Germinal center (tissue), 1 donor: ENCODE data around the gene KCNN1.

Experiments
- DNase-seq: peaks from one replicate; pipeline ENCODE4 v3.0.0; 2012; ENCODE audit warnings: mixed read lengths, low spot score

KCNN1 gene

DNA sequence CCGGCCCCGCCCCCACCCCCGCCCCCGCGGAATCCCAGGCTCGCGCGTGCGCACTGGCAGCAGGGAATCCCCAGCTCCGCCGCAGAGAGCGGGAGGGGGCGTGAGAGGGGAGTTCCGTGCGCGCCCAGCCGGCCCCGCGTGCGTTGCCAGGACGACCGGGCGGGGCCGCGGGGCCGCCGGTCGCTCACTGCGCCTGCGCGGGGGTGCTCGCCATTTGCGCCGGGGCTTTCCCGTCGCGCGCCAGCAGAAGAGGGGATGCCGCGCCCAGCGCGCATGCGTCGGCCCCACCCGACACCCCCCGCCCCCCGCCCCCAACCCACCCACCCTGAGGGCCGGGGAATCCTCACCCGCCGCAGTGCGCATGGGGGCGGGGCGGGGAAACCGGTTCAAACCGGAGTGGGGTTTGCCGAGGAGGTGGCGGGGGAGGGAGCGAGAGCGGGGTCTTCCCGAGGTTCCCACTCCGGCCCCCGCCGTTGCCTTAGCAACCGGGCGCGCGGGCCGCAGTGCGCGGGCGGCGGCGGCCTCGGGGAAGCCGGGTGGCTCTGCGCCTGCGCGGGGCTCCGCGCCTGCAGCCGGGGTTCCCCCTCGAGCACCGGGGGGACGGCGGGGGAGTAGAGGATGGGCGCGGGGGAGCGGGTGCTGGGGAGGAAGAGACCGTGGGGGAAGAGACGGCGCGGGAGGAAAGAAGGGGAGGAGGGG, 18.9 kb upstream of the KCNN1 start:
- DNase-seq: peak; percentile 99

DNA sequence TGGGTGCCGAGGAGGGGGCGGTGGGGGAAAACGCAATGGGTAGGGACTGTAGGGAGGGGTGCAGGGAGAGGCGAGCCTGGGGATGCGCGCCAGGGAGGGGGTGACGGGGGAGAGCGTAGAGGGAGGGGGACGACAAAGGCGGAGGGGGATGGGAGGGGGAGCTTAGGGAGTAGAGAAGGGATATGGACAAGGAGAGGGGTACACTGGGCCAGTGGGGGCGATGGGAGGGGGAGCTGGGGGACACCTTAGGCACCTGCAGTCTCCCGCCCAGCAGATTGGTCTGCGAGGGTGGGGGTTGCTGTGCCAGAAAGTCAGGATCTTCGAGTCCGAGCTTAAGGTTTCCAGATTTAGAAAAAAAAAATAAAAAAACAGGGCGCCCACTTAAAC, 18.4 kb upstream of the KCNN1 start:
- no peak for DNase-seq

DNA sequence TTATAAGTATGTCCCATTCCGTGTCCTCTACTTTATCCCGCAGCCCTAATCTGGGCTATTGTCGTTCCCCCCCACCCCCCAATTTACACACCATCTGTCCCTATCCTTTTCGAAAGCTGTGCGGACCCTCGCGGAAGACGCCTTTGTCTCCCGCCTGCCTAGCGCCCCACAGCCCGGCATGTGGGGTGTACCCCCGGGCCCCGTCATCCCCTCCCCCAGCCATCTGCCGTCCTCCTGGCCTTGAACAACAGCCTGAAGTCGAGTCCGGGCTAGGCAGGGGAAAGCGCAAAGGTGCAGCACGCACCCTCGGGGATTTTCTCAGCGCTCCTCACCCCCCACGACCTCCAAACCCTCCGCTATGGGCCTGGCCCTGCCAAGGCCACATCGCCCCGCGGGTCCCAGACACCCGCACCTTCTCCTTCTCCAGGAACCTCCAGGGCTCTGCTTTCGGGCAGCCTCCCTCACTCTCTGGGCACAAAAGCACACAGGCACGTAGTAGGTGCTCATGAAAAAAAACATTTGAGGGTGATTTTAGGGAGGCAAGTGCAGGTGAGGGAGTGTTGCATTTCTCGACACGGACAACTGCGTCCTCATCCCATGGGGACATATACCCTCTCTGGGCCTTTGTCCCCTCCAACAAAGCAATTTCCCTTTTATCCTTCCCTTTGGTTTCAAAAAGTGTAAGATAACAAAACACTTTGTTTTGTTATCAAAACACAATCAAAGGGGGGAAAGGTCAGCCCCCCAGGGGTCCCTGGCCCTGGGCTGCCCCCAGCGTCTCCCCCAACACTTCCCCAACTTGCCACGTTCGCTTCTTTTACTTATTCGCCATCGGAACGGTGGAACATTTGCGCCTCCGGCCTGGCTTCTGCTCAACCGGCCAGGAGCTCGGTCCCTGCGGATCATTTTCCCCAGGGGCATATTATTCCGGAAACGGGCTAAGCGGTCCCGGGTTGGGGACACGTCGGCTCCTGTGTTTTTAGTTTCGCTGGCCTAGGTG, 17.7 kb upstream of the KCNN1 start:
- no peak for DNase-seq

DNA sequence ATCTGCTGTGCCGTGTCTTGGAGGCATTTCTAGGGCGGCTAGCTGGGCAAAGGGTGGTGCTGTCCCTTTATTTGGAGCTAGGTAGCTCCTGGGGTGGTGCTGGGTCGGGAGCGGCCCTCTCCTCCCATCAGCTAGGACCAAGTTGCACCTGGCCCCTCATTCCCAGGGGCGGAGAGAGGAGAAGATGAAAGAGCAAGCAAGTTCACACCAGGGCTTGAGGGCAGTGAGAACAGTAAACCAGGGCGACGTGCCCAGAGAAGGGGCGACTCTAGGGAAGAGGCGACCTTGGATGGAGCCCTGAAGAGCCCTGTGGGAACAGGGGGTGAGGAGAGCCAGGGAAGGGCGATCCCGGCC, 17.0 kb upstream of the KCNN1 start:
- DNase-seq: no peak

DNA sequence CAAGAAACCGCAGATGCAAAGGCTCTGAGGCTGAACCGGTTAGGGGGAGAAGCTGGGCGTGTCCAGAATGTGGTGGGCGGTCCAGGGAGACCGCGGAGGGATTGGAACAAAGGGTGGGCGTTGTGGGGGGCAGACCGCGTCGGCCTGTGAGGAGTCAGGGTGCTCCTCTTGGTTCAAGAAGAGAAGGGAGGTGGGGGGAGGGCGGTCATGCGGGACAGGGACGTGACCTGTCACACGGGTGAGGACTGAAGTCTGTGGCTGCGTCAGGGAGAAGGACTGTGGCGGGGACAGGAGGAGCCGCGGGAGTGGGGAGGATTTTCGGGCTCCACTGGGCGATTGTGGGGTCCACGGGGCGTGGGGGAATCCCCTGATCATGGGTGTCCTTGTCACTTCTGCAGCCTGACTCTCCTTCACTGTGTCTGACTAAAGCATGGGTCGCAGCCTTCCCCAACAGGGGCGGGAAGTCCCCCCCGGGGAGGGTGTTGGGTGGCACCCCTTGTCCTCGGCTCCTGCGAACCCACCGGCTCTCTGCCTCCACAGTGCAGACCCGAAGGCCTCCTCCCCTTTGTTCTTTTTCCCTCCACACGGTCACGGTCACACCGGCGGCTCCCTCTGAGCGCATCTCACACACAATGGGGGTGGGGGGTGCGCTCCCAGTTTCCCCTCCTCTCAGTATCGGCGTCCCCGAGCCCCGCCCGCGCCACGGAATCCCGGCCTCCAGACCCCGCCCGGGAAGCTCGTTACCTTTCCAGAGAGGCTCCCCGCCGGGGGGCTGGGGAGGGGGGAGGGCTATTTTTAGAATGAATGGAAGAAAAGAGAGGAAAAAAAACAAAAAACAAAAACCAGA, 16.4 kb upstream of the KCNN1 start:
- DNase-seq: no peak

DNA sequence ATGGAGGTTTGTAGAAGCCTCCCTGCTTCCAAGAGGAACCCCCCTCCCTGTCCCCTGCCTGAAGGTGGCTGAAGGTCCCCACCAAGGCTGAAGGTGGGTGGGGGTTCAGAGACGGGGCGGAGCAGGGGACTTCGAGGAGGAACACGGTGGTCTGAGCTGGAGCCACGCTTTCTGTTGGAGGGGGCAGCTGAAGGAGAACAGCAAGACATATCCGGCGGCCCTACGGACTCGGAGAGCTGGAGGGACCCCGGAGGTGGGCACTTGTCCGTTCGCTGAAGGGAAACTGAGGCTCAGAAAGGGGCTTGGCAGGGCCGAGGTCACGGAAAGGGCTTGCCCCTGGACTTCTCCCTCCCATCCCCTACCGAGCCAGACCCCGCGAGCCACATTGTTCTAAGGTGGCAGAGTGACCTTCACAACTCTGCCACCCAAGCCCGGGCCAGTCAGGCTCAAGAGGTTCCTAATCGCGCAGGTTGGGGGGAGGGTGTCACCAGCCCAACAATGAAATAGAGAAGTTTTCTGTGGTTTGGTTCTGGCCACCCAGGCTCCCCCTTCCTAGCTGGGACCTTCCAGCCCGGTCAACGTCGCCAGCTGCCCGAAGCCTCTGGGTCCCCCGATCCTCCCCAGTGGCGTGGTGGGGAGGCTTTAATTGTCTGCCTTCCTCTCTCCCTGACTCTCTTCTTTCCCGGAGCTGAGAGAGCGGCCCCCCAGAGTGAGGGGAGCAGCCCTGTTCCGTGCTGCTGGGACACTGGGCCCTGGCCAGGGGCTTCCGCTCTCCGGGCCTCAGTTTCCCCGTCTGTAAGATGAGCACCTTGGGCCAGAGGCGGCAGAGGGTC, 15.5 kb upstream of the KCNN1 start:
- no peak for DNase-seq

DNA sequence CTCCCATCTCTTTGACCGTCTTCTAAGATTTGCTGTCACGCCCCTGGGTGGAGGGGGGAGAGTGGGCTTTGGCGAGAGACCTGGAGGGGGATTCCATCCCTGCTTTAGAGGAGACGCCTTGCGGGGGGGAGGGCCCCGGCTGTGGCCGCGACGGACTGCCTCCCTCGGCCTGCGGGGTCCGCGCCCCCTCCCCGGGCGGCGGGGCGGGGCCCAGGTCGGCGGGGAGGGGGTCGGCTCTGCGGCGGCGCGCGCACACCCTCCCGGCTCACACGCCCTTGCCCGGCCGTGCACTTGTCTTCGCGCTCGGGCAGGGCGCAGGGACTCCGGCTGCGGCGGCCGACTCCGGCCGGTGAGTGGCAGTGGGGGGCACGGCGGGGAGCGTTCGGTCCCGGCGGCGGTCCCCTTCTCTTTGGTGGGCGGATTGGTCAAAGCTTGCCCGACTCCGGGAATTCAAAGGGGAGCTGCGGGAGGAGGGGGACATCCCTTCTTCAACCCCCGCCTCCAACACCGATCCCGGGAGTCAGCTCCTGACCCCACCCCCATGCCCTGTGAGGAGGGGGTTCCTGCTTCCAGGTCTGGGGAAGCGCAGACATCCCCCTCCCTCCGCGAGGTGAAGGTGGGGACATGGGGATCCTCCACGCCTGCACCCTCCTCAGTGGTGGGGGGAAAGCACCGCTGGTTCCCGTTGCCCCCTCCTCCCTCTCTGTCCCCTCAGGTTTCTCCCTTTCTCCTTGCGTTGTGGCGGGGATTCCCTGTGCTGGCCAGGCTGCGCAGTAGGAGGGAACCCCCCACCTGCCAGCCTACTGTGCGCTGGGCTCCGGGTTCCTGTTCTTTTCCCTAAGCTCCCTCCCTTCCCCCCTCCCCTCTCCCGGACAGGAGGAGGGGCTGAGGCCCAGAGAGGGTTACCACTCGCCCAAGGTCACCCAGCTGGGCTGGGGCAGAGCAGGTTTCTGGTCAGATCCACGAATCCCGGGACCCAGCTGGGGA, 14.6 kb upstream of the KCNN1 start:
- no peak for DNase-seq

DNA sequence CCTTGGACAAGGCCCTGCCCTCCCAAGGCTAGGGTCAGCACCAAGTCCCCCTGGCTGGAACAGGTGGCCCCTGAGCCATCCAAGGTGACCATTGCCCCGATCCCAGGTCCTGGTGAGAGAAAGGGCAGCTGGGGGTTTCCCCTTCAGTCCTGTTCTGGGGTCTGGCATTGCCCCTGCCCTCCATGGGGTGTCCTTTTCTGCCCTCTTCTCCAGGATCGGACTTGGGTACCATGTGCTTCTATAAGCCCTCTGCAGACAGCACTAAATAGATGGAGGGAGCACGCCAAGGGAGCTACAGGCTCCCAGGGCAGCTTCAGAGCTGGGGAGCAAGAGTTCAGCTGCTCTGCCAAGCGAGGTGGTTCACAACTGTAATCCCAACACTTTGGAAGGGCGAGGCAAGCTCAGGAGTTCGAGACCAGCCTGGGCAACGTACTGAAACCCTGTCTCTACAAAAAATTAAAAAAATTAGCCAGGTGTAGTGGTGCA, 13.5 kb upstream of the KCNN1 start:
- DNase-seq: no peak

DNA sequence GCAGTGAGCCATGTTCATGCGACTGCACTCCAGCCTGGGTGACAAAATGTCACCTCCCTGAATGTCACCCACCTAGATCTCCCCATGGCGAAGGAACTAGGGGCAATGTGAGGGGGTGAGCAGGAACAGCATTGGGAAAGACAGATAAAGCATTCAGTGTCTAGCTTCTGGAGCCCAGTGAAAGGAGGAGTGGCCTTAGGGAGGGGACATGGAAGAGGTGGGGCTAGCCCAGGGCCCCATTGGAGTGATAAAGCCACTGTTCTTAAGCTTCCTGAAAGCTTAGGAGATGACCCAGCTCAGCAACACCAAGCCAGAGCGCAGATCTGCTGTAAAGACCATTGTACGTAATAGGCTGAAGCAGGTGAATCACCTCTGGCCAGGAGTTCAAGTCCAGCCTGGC, 13.0 kb upstream of the KCNN1 start:
- no peak for DNase-seq

DNA sequence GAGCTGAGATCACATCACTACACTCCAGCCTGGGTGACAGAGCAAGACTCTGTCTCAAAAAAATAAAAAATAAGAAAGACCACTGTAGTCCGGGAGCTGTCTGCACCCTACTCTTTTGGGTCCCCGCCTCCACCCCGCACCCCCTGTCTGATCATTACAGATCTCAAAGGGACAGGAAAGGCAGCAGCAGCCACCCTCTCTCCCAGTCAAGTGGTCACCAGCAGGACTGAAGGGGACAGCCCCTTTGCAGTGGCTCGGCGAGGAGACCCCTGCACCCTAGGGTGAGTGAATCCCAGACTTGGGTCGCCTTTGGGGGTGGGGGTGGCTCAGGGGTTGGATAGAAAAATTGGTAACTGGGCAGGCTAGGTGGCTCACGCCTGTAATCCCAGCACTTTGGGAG, 12.5 kb upstream of the KCNN1 start:
- DNase-seq: no peak

DNA sequence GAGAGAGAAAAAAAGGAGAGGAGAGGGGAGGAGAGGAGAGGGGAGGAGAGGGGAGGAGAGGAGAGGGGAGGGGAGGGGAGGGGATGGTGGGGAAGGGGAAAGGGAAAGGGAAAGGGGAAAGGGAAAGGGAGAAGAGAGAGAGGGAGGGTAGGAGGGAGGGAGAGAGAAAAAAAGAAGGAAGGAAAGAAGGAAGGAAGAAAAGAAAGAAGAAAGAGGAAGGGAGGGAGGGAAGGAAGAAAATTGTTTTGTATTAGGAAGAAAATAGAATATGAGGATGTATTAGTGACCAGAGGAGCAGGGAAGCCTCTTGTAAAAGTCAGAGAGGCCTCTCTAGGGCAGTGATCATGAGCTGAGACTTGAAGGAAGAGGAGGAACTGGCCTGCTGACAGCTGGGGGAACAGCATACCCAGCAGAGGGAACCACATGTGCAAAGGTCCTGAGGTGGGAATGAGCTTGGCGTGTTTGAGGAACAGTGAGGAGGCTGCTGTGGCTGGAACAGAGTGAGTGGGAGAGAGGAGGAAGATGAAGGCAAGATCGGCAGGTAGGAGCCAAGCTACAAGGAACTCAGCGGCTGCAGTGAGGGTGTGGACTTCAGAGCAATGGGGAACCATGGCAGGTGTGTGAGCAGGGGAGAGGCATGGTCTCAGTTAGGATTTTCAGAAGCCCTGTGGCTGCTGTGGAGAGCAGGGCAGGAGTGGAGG, 9.6 kb upstream of the KCNN1 start:
- DNase-seq: no peak

DNA sequence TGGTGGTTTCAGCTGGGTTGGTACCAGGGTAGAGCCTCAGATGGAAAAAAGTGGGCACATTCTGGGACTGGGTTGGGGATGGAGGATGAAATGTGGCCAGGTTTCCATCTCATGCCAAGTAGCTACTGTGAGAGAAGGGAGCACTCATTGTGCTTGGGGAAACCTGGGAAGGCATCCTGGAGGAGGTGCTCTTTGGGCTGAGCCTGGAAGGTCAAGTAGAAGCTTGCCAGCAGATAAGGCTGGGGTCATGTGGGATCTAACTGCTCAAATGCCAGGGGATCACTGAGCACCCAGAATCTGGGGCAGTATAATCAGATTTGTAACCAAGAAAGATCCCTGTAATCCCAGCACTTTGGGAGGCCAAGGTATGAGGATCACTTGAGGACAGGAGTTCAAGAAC, 9.0 kb upstream of the KCNN1 start:
- DNase-seq: no peak

DNA sequence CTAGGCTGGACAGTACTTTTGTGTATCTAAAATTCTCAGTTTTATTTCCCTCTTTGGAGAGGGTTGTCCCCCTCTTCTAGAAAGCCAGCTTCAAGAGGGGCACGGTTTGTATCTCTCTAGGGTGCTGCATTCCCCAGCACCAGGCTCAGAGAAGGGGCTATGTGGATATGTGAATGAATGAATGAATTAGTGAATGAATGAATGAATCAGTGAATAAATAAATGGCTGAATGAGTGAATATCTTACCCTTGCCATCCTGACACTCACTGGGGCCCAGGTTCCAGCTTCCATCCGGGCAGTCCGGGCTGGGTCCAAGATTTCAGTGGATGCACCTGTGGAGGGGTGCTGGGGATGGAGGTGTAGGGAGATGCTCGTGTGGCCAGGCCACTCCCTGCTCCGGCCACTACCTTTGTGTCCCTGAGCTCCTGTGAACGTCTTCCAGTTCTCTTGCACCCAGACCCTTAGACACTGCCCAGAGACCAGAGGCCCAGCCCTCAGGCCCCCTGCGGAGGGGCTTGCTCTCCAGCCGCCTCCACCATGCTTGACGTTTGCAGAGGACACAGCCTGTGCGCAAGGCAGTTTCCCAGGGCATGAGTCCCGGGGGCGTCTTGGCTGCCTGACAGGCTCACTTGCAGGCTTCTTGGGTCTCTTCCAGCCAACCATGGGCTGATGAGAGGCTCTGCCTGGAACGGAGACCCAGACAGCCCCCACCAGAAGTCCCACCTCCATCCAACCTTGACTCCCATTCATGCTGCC, 2.8 kb upstream of the KCNN1 start:
- DNase-seq: no peak

DNA sequence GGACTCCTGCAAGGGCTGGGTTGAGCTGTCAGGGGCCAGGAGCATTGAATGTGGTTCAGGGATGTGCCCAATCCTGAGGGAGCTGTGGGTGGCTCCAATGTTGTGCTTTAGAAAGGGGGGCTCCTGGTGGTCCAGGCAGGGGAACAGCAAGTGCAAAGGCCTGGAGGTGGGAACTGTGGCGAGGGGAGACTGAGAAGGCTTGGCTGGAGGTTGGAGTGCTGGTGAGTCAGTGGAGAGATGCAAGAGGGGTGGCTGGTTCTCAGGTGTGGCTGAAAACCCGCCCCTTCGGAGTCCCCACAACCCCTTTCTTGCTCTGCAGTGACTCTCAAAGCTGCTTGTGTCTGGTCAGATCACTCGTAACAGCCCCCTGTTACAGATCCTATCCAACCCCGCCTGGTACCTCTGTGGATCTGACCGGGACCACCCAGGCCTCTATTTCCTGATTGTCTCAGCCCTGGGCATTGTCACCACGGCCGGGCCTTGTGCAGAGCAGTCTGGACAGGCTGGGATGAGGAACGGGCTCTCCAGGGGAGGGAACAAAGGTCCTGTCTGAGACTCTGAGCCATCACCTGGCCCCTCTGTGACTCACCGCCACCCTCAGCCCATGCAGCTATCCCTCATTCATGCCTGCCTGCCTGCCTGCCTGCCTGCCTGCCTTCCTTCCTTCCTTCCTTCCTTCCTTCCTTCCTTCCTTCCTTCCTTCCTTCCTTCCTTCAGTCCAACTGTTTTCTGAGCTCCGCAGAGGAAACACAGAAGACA, 1.4 kb upstream of the KCNN1 start:
- DNase-seq: no peak

DNA sequence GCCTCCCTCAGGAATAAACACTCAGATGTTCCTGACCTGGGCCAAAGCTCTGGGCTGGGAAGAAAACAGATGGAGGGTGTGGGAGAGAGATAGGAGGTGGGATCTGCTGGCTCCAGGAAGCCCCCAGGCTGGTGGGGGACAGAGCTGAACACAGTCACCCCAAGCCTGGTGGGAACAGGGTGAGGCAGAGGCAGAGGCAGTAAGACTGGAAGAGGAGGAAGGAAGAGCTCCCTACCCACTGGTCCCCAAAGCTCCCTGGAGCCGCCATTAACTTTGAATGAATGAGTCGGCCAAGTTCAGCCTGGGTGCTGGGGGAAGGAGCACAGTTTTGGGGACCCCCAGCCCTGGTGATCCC, 801 bp upstream of the KCNN1 start:
- no peak for DNase-seq

DNA sequence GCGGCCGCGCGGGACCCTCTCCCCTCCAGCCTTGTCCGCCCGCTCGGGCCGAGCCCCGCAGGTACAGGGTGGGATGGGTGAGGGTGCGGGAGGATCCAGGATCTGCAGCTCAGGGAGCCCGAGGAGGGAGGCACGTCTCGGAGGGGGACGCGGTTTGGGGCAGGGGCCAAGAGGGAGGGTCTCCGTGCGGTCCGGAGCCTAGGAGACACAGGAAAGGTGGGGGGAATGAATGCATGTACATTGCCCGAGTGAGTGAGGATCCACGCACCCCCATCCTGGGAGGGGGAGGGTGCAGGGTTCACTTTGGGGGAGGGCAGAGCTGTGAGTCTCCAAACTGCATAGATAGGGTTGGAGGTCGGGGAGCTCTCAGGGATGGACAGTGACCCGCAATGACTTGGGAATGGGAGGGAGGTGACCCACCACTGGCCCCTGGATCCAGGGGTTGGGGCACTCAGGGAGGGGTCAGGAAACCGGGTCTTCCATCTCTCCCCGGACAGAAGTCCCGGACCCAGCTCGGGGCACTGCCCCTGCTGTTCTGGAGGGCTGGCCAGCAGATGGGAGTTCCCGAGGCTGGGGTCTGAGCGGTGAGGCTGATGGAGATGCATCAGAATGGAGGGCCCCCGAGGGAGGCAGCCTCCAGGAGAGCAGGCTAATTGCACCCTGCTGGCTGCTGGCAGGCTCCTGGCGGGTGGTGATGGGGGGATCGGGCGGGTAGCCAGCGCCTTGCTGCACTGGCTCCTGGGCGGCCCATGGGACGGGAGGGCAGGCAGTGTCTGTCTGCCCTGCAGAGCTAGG, 547 bp downstream of the KCNN1 start:
- DNase-seq: no peak

DNA sequence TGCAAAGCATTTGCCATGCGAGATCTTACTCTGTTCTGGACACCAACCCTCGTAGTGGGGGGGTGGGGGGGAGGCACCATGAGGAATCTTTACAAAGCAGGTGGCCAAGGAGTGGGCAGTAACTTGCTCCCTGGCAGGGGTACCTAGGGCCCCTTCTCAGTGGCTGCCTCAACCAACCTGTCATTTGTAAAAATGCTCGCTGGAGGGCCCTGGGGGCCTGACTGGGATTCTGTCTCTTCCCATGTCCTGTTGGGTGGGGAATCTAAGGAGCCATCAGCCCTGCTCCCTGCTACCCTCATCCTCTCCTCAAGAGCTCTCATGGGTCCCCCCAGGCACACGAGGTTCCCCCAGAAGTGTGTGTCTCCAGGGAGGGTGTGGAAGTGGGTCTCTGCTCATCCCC, 1.5 kb downstream of the KCNN1 start:
- DNase-seq: no peak
